ENCODE results near the gene SKOR1.
A peak's percentile ranks its signal among the peaks of the same experiment; 100 is the strongest.

The SKOR1 gene

DNA sequence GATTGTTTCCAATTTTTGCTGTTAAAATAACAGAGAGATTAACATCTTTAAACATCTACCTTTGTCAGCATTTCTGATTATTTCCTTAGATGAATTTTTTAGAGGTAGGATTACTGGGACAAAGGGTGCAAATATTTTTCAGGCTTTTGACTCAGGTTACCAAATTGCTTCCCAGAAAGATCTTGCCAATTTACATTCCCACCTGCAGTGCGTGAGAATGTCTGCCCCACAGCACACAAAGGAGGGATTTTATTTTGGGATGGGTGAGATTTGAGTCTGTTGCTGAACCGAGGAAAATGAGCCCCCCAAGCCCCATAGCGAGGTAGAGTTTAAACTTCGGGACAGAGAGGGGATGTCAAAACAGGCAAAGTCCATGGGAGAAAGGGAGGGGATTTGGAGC lies 40.5 kb downstream of the SKOR1 start:
- H3K18ac ChIP-seq (ENCODE audit: low read length): no peak overlapping the region
- WGBS, 2 donors (ENCODE audit: extremely low coverage in 2 of 2, insufficient read length in 2 of 2, insufficient replicate concordance in 1 of 2): no CpG with 5 or more reads among the region's 4 CpGs

DNA sequence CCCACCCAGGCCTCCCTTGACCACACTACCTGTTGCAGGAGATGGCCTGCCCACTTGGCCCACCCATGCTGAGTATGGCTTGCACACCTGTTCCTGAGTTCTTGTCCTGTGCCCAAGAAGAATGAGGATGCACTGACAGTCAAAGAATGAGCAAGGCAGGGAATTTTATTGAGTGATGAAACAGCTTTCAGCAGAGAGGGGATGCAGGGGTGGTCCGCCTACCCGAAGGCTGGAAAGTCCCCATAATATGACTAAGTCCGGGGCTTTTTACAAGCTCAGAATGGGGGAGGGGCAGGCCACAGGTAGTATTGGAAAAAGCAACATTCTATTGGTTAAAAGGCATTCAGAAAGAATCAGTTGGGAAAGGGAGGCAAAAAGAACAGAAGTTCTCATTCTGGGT lies 44.4 kb downstream of the SKOR1 start:
- Histone ChIP-seq H3K18ac (ENCODE audit: low read length) (no peak overlapping the region), H3K14ac (ENCODE audit: low read length) (no peak overlapping the region), H2BK12ac (ENCODE audit: low read length) (no peak overlapping the region), H3K36me3 (replicated peaks in 1 of 2; ENCODE audit: control insufficient read depth in 2 of 2, insufficient read depth in 2 of 2, low read length in 2 of 2) (no peaks in the 10 kb centered on the region), H3K79me1 (ENCODE audit: low read depth, low read length) (no peaks in the 10 kb centered on the region), H2AFZ (ENCODE audit: low read length) (no peak overlapping the region), H2BK15ac (ENCODE audit: low read length) (no peak overlapping the region), H3K4me1 (ENCODE audit: control insufficient read depth in 2 of 2, insufficient read depth in 1 of 2, low read depth in 1 of 2, low read length in 2 of 2) (peaks cover 3 to 6% of the 10 kb centered on the region in 2 donors), H3K27ac (replicated peaks; ENCODE audit: low read length) (no peak overlapping the region), H4K8ac (ENCODE audit: low read depth, low read length) (no peak overlapping the region), H2AK5ac (ENCODE audit: low read depth, low read length) (no peak overlapping the region), H3K23ac (ENCODE audit: low read depth, low read length, poor library complexity) (no peak overlapping the region), H3K4me3 (ENCODE audit: low read length in 2 of 2) (no peak overlapping the region), H4K91ac (ENCODE audit: low read depth, low read length, poor library complexity) (no peak overlapping the region), H3K4ac (ENCODE audit: low read length) (no peak overlapping the region), H2BK120ac (ENCODE audit: low read depth, low read length) (no peak overlapping the region), H3K9ac (ENCODE audit: low read depth, low read length, poor library complexity) (no peak overlapping the region), H3K27me3 (ENCODE audit: control insufficient read depth in 3 of 3, insufficient read depth in 3 of 3, low read depth in 1 of 3, low read length in 3 of 3) (no peaks in the 10 kb centered on the region), H2BK5ac (ENCODE audit: low read length) (no peak overlapping the region), H3K9me3 (replicated peaks in 1 of 2; ENCODE audit: control insufficient read depth in 2 of 2, insufficient read depth in 1 of 2, low read depth in 1 of 2, low read length in 2 of 2) (peaks cover 6 to 23% of the 10 kb centered on the region in 2 donors), H3K4me2 (ENCODE audit: insufficient read depth, low read length, poor library complexity, severe bottlenecking) (no peak overlapping the region)
- no peak for DNase-seq (ENCODE audit: low spot score)
- WGBS, 2 donors (ENCODE audit: extremely low coverage in 2 of 2, insufficient read length in 2 of 2, insufficient replicate concordance in 1 of 2): no CpG with 5 or more reads among the region's 3 CpGs

More for the DNA sequence above, 40.5 kb downstream of the SKOR1 start:
- Histone ChIP-seq H3K9me3 (replicated peaks in 1 of 2; ENCODE audit: control insufficient read depth in 2 of 2, insufficient read depth in 1 of 2, low read depth in 1 of 2, low read length in 2 of 2) (peaks cover 2 to 15% of the 10 kb centered on the region in 2 donors), H3K36me3 (replicated peaks in 1 of 2; ENCODE audit: control insufficient read depth in 2 of 2, insufficient read depth in 2 of 2, low read length in 2 of 2) (no peaks in the 10 kb centered on the region), H3K4me2 (ENCODE audit: insufficient read depth, low read length, poor library complexity, severe bottlenecking) (peak overlapping the region; percentile 31), H2AFZ (ENCODE audit: low read length) (peak overlapping the region; percentile 42), H4K91ac (ENCODE audit: low read depth, low read length, poor library complexity) (no peak overlapping the region), H3K23ac (ENCODE audit: low read depth, low read length, poor library complexity) (no peak overlapping the region), H3K27ac (replicated peaks; ENCODE audit: low read length) (no peak overlapping the region), H3K79me1 (ENCODE audit: low read depth, low read length) (no peaks in the 10 kb centered on the region), H3K9ac (ENCODE audit: low read depth, low read length, poor library complexity) (no peak overlapping the region), H2BK15ac (ENCODE audit: low read length) (no peak overlapping the region), H3K27me3 (ENCODE audit: control insufficient read depth in 3 of 3, insufficient read depth in 3 of 3, low read depth in 1 of 3, low read length in 3 of 3) (no peaks in the 10 kb centered on the region), H3K4me1 (ENCODE audit: control insufficient read depth in 2 of 2, insufficient read depth in 1 of 2, low read depth in 1 of 2, low read length in 2 of 2) (peaks cover 9 to 12% of the 10 kb centered on the region in 2 donors), H4K8ac (ENCODE audit: low read depth, low read length) (no peak overlapping the region), H3K4me3 (ENCODE audit: low read length in 2 of 2) (no peak overlapping the region), H2BK5ac (ENCODE audit: low read length) (no peak overlapping the region), H2AK5ac (ENCODE audit: low read depth, low read length) (no peak overlapping the region), H2BK120ac (ENCODE audit: low read depth, low read length) (no peak overlapping the region), H3K14ac (ENCODE audit: low read length) (no peak overlapping the region), H2BK12ac (ENCODE audit: low read length) (no peak overlapping the region), H3K4ac (ENCODE audit: low read length) (no peak overlapping the region)
- DNase-seq (ENCODE audit: low spot score): no peak

DNA sequence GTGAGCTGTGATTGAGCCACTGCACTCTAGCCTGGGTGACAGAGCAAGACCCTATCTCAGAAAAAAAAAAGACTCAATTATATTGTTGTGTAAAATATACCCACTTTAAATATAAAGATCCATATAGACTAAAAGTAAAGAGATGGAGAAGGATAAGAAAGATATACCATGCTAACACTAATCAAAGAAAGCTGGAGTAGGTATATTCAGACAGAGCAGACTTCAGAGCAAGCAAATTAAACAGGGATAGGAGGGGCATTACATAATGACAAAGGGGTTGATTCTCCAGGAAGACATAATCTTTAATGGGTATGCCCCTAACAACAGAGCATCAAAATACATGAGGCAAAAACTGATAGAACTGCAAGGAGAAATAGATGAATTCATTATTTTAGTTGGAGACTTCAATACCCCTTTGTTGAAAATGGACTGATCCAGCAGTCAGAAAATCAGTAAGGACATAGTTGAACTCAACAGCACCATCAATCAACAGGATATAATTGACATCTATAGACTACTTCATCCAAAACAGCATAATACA lies 45.6 kb downstream of the SKOR1 start:
- Histone ChIP-seq H3K4me3 (ENCODE audit: low read length in 2 of 2) (no peak overlapping the region), H3K27me3 (ENCODE audit: control insufficient read depth in 3 of 3, insufficient read depth in 3 of 3, low read depth in 1 of 3, low read length in 3 of 3) (no peaks in the 10 kb centered on the region), H3K36me3 (replicated peaks in 1 of 2; ENCODE audit: control insufficient read depth in 2 of 2, insufficient read depth in 2 of 2, low read length in 2 of 2) (no peaks in the 10 kb centered on the region), H3K14ac (ENCODE audit: low read length) (no peak overlapping the region), H3K4me2 (ENCODE audit: insufficient read depth, low read length, poor library complexity, severe bottlenecking) (no peak overlapping the region), H3K23ac (ENCODE audit: low read depth, low read length, poor library complexity) (no peak overlapping the region), H2BK12ac (ENCODE audit: low read length) (no peak overlapping the region), H3K18ac (ENCODE audit: low read length) (no peak overlapping the region), H2BK5ac (ENCODE audit: low read length) (no peak overlapping the region), H2BK120ac (ENCODE audit: low read depth, low read length) (no peak overlapping the region), H3K9ac (ENCODE audit: low read depth, low read length, poor library complexity) (no peak overlapping the region), H2AK5ac (ENCODE audit: low read depth, low read length) (no peak overlapping the region), H2BK15ac (ENCODE audit: low read length) (no peak overlapping the region), H3K4me1 (ENCODE audit: control insufficient read depth in 2 of 2, insufficient read depth in 1 of 2, low read depth in 1 of 2, low read length in 2 of 2) (peaks cover 1 to 3% of the 10 kb centered on the region in 2 donors), H3K27ac (replicated peaks; ENCODE audit: low read length) (no peak overlapping the region), H3K9me3 (replicated peaks in 1 of 2; ENCODE audit: control insufficient read depth in 2 of 2, insufficient read depth in 1 of 2, low read depth in 1 of 2, low read length in 2 of 2) (peaks cover 6 to 23% of the 10 kb centered on the region in 2 donors), H4K8ac (ENCODE audit: low read depth, low read length) (no peak overlapping the region), H3K4ac (ENCODE audit: low read length) (no peak overlapping the region), H2AFZ (ENCODE audit: low read length) (no peak overlapping the region), H3K79me1 (ENCODE audit: low read depth, low read length) (no peaks in the 10 kb centered on the region), H4K91ac (ENCODE audit: low read depth, low read length, poor library complexity) (no peak overlapping the region)
- DNase-seq (ENCODE audit: low spot score): no peak

DNA sequence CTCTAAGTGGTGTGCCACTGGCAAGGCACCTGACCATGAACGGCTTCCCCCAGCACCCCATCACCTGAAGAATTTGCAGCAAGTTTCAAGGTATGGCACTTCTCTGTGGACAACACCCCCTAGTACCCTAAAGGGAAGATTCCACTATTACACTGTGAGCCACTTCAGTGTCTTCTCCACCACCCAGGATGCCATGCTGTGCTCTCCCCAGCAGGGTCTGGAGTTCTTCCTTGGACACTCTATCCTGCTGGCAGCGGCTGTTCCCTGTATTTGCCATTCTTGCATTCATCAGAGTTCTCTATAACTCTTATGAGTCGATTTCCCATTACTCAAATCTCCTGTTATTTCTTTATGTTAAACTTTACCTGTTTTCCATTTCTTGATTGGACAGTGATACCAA lies 48.5 kb downstream of the SKOR1 start:
- H2BK15ac ChIP-seq (ENCODE audit: low read length): no peak overlapping the region
- H3K4ac ChIP-seq (ENCODE audit: low read length): no peak overlapping the region
- no peak overlapping the region for H3K18ac ChIP-seq (ENCODE audit: low read length)
- H3K27me3 ChIP-seq (ENCODE audit: control insufficient read depth in 3 of 3, insufficient read depth in 3 of 3, low read depth in 1 of 3, low read length in 3 of 3): no peaks in the 10 kb centered on the region
- no peak overlapping the region for H4K8ac ChIP-seq (ENCODE audit: low read depth, low read length)
- H3K4me3 ChIP-seq (ENCODE audit: low read length in 2 of 2): no peak overlapping the region
- no peak overlapping the region for H3K27ac ChIP-seq (replicated peaks; ENCODE audit: low read length)
- H3K23ac ChIP-seq (ENCODE audit: low read depth, low read length, poor library complexity): no peak overlapping the region
- peaks cover 0 to 4% of the 10 kb centered on the region in 2 donors for H3K4me1 ChIP-seq (ENCODE audit: control insufficient read depth in 2 of 2, insufficient read depth in 1 of 2, low read depth in 1 of 2, low read length in 2 of 2)
- WGBS, 2 donors (ENCODE audit: extremely low coverage in 2 of 2, insufficient read length in 2 of 2, insufficient replicate concordance in 1 of 2): no CpG with 5 or more reads among the region's 3 CpGs
- no peak overlapping the region for H2BK5ac ChIP-seq (ENCODE audit: low read length)
- no peak overlapping the region for H3K4me2 ChIP-seq (ENCODE audit: insufficient read depth, low read length, poor library complexity, severe bottlenecking)
- no peak overlapping the region for H2AK5ac ChIP-seq (ENCODE audit: low read depth, low read length)
- H3K9me3 ChIP-seq (replicated peaks in 1 of 2; ENCODE audit: control insufficient read depth in 2 of 2, insufficient read depth in 1 of 2, low read depth in 1 of 2, low read length in 2 of 2): peaks cover 6 to 20% of the 10 kb centered on the region in 2 donors
- no peak overlapping the region for H4K91ac ChIP-seq (ENCODE audit: low read depth, low read length, poor library complexity)
- DNase-seq (ENCODE audit: low spot score): no peak
- H3K14ac ChIP-seq (ENCODE audit: low read length): no peak overlapping the region
- no peak overlapping the region for H2BK120ac ChIP-seq (ENCODE audit: low read depth, low read length)
- no peak overlapping the region for H2BK12ac ChIP-seq (ENCODE audit: low read length)
- H3K9ac ChIP-seq (ENCODE audit: low read depth, low read length, poor library complexity): no peak overlapping the region
- no peaks in the 10 kb centered on the region for H3K79me1 ChIP-seq (ENCODE audit: low read depth, low read length)
- H2AFZ ChIP-seq (ENCODE audit: low read length): no peak overlapping the region
- H3K36me3 ChIP-seq (replicated peaks in 1 of 2; ENCODE audit: control insufficient read depth in 2 of 2, insufficient read depth in 2 of 2, low read length in 2 of 2): no peaks in the 10 kb centered on the region
